Kidney epithelial cell (primary cell): ENCODE measurements around the gene CTSW. TPM values are rescaled to one million over a fixed set of nuclear protein-coding genes. Genes with fewer than 3 reads are reported as not detected.
A peak's percentile ranks its signal among the peaks of the same experiment; 100 is the strongest.

Source experiments
- DNase-seq: peaks from one replicate; pipeline ENCODE4 v3.0.0-alpha.2; 2010; ENCODE audit warnings: low read depth
- H3K27me3 ChIP-seq: 2 replicates; pipeline ENCODE4 v1.6.0; 2011; ENCODE audit warnings: low read length; ENCODE audit not compliant: control insufficient read depth, insufficient read depth
- H3K36me3 ChIP-seq: 2 replicates; pipeline ENCODE4 v1.5.1; 2011; ENCODE audit warnings: low read length; ENCODE audit not compliant: control insufficient read depth, insufficient read depth
- H3K4me3 ChIP-seq: 2 replicates; pipeline ENCODE4 v1.5.1; 2011; ENCODE audit warnings: low read depth, mild to moderate bottlenecking, control low read depth, low read length
- total RNA-seq: library from RNA; depleted of rRNA; stranded (reverse); fragments of >200 nt; gene quantifications from 2 replicates; pipeline ENCODE4 v1.2.3, GENCODE V29; 2015
- TF ChIP-seq, protein P1 (sequence below): IDR thresholded peaks from 2 replicates; pipeline ENCODE4 v1.5.1; 2011; ENCODE audit warnings: mild to moderate bottlenecking, moderate library complexity, low read length, control low read depth, inconsistent platforms; ENCODE audit not compliant: insufficient read depth, poor library complexity, severe bottlenecking

The CTSW gene
- total RNA-seq, 1 donor from 2014 or later: not detected

DNA sequence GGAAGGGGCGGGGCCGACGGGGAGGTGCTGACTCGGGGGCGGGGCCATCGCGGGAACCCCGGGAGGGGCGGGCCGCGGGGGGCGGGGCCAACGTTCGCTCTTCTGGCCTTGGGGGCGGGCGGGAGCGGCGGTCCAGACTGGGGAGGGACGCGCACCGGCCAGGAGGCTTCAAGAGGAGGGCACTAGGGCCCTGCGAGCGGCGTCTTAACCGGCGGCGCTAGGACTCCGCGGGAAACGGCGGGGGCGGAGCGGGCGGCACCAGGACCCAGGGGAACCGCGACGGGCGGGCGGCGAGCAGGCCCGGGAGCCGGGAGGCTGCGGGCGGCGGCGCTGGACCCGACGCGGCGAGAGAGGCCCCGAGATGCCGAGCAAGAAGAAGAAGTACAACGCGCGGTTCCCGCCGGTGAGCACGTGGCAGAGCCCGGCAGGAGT lies 39.5 kb downstream of the CTSW start, which contains the start of gene DRAP1:
DRAP1 (plus strand) TSS at position 286 of the 432 bp plus-strand sequence; CDS start at position 362, 76 bp downstream.
- H3K27me3 ChIP-seq: no peaks in the 10 kb centered on the region
- H3K4me3 ChIP-seq: peak within 1 kb of the TSS; percentile 88
- TF ChIP-seq, protein P1, sequence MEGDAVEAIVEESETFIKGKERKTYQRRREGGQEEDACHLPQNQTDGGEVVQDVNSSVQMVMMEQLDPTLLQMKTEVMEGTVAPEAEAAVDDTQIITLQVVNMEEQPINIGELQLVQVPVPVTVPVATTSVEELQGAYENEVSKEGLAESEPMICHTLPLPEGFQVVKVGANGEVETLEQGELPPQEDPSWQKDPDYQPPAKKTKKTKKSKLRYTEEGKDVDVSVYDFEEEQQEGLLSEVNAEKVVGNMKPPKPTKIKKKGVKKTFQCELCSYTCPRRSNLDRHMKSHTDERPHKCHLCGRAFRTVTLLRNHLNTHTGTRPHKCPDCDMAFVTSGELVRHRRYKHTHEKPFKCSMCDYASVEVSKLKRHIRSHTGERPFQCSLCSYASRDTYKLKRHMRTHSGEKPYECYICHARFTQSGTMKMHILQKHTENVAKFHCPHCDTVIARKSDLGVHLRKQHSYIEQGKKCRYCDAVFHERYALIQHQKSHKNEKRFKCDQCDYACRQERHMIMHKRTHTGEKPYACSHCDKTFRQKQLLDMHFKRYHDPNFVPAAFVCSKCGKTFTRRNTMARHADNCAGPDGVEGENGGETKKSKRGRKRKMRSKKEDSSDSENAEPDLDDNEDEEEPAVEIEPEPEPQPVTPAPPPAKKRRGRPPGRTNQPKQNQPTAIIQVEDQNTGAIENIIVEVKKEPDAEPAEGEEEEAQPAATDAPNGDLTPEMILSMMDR: no peak
- no peaks in the 10 kb centered on the region for H3K36me3 ChIP-seq
- DNase-seq: peak; percentile 84

DNA sequence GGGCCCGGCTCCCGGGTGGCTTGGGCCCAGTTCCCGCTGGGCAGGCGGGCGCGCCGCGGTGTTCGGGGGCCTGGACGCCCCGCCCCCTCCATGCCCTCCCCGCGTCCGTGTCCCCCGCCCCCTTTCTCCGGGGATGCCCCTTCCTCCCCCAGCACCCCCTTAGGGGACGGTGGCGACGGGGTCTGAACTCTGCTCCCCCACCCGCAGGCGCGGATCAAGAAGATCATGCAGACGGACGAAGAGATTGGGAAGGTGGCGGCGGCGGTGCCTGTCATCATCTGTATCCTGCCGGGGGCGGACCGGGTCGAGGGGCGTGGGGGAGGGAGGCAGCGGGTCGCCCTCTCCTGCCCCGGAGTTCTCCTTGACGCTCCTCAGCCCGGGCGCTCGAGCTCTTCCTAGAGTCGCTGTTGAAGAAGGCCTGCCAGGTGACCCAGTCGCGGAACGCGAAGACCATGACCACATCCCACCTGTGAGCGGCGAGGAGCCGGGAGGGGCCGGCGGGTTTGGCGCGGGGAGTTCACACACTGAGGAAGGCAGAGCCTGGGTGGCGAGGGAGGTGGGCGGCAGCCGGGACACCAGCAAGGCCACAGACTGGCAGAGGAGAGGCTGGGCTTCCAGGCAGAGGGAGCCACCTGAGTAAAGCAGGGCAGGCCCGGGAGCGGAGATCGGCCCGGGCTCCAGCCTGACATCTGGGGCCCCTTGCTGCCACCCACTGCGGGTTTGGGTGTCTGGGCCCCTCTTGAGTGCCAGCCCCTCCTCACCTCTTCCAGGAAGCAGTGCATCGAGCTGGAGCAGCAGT lies 40.1 kb downstream of the CTSW start:
- peak overlapping the region; percentile 88 for H3K4me3 ChIP-seq
- H3K27me3 ChIP-seq: no peaks in the 10 kb centered on the region
- DNase-seq: no peak
- no peaks in the 10 kb centered on the region for H3K36me3 ChIP-seq
- TF ChIP-seq, protein P1: no peak

DNA sequence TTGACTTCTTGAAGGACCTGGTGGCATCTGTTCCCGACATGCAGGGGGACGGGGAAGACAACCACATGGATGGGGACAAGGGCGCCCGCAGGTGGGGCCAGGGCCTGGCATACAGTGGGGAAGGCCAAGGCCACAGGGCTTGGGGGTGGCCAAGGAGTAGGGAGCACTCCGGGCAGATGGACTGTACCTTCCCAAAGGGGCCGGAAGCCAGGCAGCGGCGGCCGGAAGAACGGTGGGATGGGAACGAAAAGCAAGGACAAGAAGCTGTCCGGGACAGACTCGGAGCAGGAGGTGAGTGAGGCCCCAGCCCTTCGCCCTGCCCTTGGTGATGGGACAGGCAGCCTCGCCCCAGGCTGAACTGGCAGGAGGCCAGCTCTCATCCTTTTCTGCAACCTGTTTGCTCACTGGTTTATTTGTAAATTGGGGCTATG lies 40.8 kb downstream of the CTSW start:
- TF ChIP-seq, protein P1: no peak
- no peak for DNase-seq
- no peaks in the 10 kb centered on the region for H3K36me3 ChIP-seq

DNA sequence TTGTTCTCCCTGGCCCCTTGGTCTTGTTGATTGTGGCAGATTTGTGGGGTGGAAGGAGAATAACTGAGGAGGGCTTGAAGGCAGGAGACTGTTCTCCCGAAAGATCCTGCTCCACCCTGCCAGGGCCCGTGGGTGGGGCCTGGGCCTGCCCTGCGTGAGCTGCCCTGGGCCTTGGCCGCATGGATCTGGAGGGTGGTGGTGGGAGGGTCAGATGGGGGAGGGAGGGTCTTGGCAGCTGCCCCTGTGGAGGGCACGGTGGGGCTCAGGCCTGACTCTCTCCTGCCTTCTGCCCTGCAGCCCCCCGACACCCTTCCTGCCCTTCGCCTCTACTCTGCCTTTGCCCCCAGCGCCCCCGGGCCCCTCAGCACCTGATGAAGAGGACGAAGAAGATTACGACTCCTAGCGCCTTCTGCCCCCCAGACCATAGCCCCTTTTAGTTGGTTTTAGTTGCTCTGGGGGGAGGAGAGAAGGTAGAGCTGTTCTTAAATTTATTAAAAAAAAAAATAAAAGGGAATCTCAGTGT lies 41.5 kb downstream of the CTSW start:
- Histone ChIP-seq H3K4me3 (no peak overlapping the region), H3K36me3 (no peaks in the 10 kb centered on the region), H3K27me3 (no peaks in the 10 kb centered on the region)
- TF ChIP-seq, protein P1: no peak
- no peak for DNase-seq

More for the DNA sequence above, 40.8 kb downstream of the CTSW start:
- peak overlapping the region; percentile 88 for H3K4me3 ChIP-seq
- H3K27me3 ChIP-seq: no peaks in the 10 kb centered on the region

DNA sequence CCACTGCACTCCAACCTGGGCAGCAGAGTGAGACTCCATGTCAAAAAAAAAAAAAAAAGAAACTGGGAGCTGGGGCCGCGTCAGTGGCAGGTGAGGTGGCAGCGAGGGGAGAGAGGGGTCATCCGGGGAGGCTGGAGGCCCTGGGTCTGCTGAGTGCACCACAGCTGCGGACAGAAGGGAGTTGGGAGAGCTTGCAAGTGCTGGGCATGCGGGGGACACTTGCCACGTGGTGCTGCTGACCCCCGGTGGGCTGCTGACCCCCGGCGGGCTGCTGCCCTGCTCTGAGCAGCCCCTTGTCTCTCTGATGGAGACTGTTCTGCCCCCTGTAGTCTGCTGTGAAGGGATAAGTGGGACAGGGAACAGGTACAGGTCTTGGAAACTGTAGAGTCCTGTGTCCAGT lies 42.2 kb downstream of the CTSW start:
- DNase-seq: no peak
- no peak overlapping the region for H3K4me3 ChIP-seq
- no peaks in the 10 kb centered on the region for H3K27me3 ChIP-seq
- no peaks in the 10 kb centered on the region for H3K36me3 ChIP-seq
- TF ChIP-seq, protein P1: no peak

DNA sequence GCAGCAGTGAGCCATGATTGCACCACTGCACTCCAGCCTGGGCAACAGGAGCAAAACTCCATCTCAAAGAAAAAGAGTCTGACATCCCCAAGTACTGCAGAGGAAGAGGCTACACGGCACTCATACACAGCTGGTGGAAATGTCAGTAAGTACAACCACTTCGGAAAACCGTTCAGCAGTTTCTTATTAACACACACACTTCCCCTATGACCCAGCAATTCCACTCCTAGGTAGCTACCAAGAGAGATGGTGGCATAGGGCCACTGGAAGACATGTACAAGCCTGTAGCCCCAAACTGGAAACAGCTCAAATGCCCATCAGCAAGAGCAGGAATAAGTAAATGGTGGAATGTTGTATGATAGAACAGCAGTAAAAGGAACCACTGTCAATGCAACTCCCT lies 42.9 kb downstream of the CTSW start:
- no peaks in the 10 kb centered on the region for H3K36me3 ChIP-seq
- TF ChIP-seq, protein P1: no peak
- no peak overlapping the region for H3K4me3 ChIP-seq
- DNase-seq: no peak
- no peaks in the 10 kb centered on the region for H3K27me3 ChIP-seq
